NB4 (cell line): Measurements from ENCODE around the gene MSH3.

Experiments used
- POLR2A ChIP-seq: IDR thresholded peaks from 2 replicates; pipeline ENCODE4 v1.6.1; 2011; ENCODE audit warnings: mild to moderate bottlenecking; ENCODE audit not compliant: insufficient read length; ENCODE audit errors: extremely low read depth
- TF ChIP-seq, protein P1 (sequence below): IDR thresholded peaks from one replicate; pipeline ENCODE4 v1.5.1; 2012; ENCODE audit warnings: low read depth, low read length

DNA sequence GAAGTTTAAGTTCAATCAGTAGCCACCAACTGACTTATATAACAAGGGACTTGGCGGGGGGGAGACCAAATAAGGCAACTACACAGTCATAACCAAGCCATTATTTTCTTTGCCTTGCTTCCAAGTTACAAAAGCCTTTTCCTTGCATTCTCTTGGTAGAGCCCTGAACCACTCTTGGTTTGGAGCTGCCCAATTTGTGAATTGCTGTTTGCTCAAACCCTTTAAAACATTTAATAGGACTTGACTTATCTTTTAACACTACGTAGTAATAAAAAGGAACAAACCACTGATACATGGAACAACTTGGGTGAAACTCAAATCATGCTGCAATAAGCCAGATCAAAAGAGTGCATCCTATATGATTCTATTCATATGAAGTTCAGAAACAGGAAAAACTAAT is 31.7 kb upstream of the MSH3 start:
- TF ChIP-seq, protein P1, sequence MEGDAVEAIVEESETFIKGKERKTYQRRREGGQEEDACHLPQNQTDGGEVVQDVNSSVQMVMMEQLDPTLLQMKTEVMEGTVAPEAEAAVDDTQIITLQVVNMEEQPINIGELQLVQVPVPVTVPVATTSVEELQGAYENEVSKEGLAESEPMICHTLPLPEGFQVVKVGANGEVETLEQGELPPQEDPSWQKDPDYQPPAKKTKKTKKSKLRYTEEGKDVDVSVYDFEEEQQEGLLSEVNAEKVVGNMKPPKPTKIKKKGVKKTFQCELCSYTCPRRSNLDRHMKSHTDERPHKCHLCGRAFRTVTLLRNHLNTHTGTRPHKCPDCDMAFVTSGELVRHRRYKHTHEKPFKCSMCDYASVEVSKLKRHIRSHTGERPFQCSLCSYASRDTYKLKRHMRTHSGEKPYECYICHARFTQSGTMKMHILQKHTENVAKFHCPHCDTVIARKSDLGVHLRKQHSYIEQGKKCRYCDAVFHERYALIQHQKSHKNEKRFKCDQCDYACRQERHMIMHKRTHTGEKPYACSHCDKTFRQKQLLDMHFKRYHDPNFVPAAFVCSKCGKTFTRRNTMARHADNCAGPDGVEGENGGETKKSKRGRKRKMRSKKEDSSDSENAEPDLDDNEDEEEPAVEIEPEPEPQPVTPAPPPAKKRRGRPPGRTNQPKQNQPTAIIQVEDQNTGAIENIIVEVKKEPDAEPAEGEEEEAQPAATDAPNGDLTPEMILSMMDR = no peak
- no peak for TF ChIP-seq POLR2A
